Common myeloid progenitor, CD34-positive (primary cell): ENCODE data around the gene ICA1.
"Not testable (repeated sequence)": the region's sequence is repeated elsewhere in the genome, so short reads cannot be mapped to it uniquely, and the experiment has no call there.

Experiments
- CTCF ChIA-PET: fragments of 350-600 bp; sonication (Branson Sonifier 250); formaldehyde crosslinking; loops from one replicate; lab custom pipeline; 2021; ENCODE audit warnings: antibody characterized with exemption; lab: Charles Lee
- POLR2A ChIA-PET: fragments of 350-600 bp; sonication (Branson Sonifier 250); formaldehyde crosslinking; loops from one replicate; lab custom pipeline; 2021; ENCODE audit warnings: antibody characterized with exemption; lab: Charles Lee
- DNase-seq, 3 donors: peaks; one replicate each; pipeline versions ENCODE4 v3.0.0 to v3.0.0-alpha.2; 2013
- H3K27ac ChIP-seq, 2 experiments: 1 replicate in 1 of 2; 2 replicates in 1 of 2; pipeline ENCODE4 v1.7.0; 2013; ENCODE audit warnings: inconsistent platforms in 2 of 2, low read length in 2 of 2, mild to moderate bottlenecking in 2 of 2, low read depth in 1 of 2, moderate library complexity in 1 of 2; ENCODE audit not compliant: severe bottlenecking in 2 of 2, insufficient read depth in 1 of 2, poor library complexity in 1 of 2
- H3K27me3 ChIP-seq, 5 experiments: replicated peaks in 2 of 5; 1 replicate in 3 of 5; 2 replicates in 2 of 5; pipeline versions ENCODE4 v1.6.1 to v1.7.0; 2013; ENCODE audit warnings: low read length in 4 of 5, mild to moderate bottlenecking in 2 of 5, moderate library complexity in 2 of 5, inconsistent platforms in 1 of 5; ENCODE audit not compliant: insufficient read depth in 5 of 5, control insufficient read depth in 4 of 5
- H3K36me3 ChIP-seq, 4 experiments: 1 replicate in 2 of 4; 2 replicates in 2 of 4; pipeline versions ENCODE4 v1.6.1 to v1.7.0; 2013; ENCODE audit warnings: low read length in 3 of 4, control low read depth in 1 of 4, mild to moderate bottlenecking in 1 of 4; ENCODE audit not compliant: control insufficient read depth in 4 of 4, insufficient read depth in 4 of 4
- H3K4me1 ChIP-seq, 4 experiments: 1 replicate in 3 of 4; 2 replicates in 1 of 4; pipeline versions ENCODE4 v1.6.1 to v1.7.1; 2013; ENCODE audit warnings: low read length in 3 of 4, mild to moderate bottlenecking in 3 of 4, control low read depth in 1 of 4, inconsistent platforms in 1 of 4, moderate library complexity in 1 of 4; ENCODE audit not compliant: control insufficient read depth in 4 of 4, insufficient read depth in 4 of 4; ENCODE audit errors: control extremely low read depth in 1 of 4
- H3K4me3 ChIP-seq, 7 experiments: 1 replicate in 4 of 7; 2 replicates in 3 of 7; pipeline versions ENCODE4 v1.5.1 to v1.7.0; 2013; ENCODE audit warnings: mild to moderate bottlenecking in 7 of 7, low read length in 6 of 7, moderate library complexity in 6 of 7, inconsistent platforms in 2 of 7, low read depth in 2 of 7, control low read depth in 1 of 7; ENCODE audit not compliant: insufficient read depth in 4 of 7, control insufficient read depth in 1 of 7; ENCODE audit errors: extremely low read depth in 1 of 7
- H3K9me3 ChIP-seq, 5 experiments: 1 replicate in 4 of 5; 2 replicates in 1 of 5; pipeline versions ENCODE4 v1.6.1 to v1.7.1; 2013; ENCODE audit warnings: low read length in 4 of 5, mild to moderate bottlenecking in 2 of 5, inconsistent platforms in 1 of 5, low read depth in 1 of 5, moderate library complexity in 1 of 5; ENCODE audit not compliant: control insufficient read depth in 4 of 5, insufficient read depth in 2 of 5; ENCODE audit errors: control extremely low read depth in 1 of 5
- WGBS: methylation state at CpG from one replicate; pipeline ENCODE4 v1.1.5; 2013; ENCODE audit not compliant: insufficient coverage; 5-methylcytosine and 5-hydroxymethylcytosine counted together

ICA1 gene

DNA sequence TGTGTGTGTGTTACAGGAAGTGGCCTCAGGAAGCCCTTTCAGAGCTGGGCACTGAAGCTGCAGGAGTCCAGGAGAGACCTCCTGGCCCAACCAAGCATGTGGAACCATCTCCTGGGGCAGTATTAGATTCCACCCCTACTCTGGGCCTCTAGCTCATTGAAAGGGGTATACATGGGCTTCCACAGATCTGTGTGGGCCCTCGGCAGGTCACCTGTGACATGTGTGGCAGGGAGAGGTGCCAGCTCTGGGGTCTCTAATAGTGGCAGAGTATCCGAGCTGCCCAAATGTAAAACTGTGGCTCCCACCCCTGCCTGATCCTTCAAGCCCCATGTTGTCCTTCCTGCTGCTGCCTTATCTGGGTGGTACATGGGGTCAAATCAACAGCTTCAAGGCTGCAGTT, 149.3 kb downstream of the ICA1 start:
- H3K4me1 ChIP-seq = no peaks in the 10 kb centered on the region
- H3K36me3 ChIP-seq = peaks cover 0 to 15% (median 7%) of the 10 kb centered on the region in 4 experiments
- no peak overlapping the region for H3K27ac ChIP-seq
- H3K4me3 ChIP-seq = no peak overlapping the region
- H3K9me3 ChIP-seq = peaks cover 0 to 9% (median 3%) of the 10 kb centered on the region in 5 experiments
- DNase-seq = no peak
- ChIA-PET CTCF (no interaction called here), POLR2A (no interaction called here)
- WGBS = no CpG with 5 or more reads among the region's 2 CpGs
- no peaks in the 10 kb centered on the region for H3K27me3 ChIP-seq

DNA sequence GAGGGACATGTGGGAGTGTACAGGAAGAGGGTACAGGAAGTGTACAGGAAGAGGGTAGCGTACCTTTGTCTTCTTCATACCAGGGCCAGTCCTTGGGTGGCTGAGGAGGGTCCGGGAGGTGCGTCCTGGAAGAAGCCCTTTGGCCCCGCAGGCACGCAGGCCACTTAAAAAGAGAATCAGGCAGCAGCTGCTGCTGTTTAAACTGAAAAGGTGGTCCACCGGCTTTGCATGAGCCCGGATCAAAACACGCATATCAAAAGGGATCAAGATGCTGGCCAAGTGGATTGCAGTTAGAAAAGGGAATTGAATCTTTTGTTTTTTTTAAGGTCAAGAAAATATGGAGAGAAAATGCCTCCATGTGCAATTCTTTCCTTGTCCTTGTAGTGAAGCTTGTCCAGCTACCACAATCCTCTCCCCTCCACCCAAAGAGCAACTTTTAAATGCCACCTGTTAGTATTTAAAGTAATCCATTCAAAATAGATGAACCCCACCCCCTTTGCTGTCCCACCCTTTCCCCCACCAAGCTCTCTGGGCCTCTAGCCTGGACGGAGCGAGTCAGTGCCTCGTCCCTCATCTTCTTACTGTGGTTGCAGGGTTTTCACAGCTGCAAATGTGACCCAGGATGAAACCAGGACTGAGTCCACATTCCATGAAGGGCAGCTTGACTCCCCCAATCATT, 150.5 kb downstream of the ICA1 start:
- Histone ChIP-seq H3K27ac (no peak overlapping the region), H3K9me3 (peaks cover 0 to 9% (median 3%) of the 10 kb centered on the region in 5 experiments), H3K4me3 (no peak overlapping the region), H3K4me1 (no peaks in the 10 kb centered on the region), H3K36me3 (peaks cover 0 to 11% (median 4%) of the 10 kb centered on the region in 4 experiments), H3K27me3 (no peaks in the 10 kb centered on the region)
- 90% methylated on average over 8 of the region's 11 CpGs for WGBS
- POLR2A ChIA-PET = no interaction called here
- CTCF ChIA-PET = interaction anchor here (1.3 kb wide), 1 partner anchor 100 kb away, joined by 3 read pairs; no protein-coding TSS in a partner anchor
- DNase-seq = no peak

DNA sequence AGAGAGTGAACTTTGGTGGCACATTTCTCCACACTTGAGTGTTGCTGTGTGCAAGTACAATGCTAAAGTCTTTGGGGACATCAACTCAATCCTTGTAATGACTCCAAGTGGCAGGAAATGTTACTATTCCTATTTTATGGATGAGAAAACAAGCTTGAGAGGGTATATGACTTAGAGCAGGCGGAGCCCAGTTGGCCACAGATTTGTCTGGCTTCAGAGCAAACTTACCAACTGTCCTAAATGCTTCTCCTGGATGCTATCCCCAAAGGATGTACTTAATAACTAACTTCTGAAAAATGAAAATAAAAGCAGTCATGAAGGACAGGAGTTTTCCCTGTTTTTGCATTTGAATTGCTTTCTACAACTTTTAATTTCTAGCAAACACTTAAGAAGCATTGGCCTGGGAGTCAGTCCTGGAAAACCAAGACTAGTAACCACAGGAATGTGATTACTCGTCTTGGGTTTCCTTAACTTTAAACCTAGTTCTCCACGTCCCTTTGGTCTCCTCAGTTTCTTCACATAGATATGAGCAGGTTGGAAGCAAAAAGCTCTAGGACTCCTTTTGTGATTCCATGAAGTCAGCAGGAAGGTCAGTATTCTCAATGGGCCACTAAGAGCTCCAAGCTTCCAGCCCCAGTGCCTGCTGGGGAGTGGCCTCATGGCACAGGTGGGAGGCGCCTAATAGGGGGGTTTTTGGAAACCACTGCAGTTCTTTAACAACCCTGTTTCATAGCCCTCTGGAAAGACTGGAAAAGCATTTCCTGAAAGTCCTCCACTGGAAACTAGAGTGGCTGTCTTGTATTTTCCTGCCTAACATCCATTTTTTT, 152.6 kb downstream of the ICA1 start:
- Histone ChIP-seq H3K27me3 (no peaks in the 10 kb centered on the region), H3K9me3 (peaks cover 0 to 9% (median 3%) of the 10 kb centered on the region in 5 experiments), H3K4me1 (peaks cover 0 to 3% (median 1%) of the 10 kb centered on the region in 4 experiments), H3K36me3 (peaks cover 0 to 11% (median 2%) of the 10 kb centered on the region in 4 experiments), H3K27ac (no peak overlapping the region), H3K4me3 (no peak overlapping the region)
- CTCF ChIA-PET = interaction anchor here (0.6 to 1.0 kb wide), 2 partner anchors 13 to 1196 kb away, joined by 3 to 4 read pairs; no protein-coding TSS in a partner anchor
- DNase-seq = no peak
- POLR2A ChIA-PET = no interaction called here
- WGBS = 100% methylated on average over 3 of the region's 4 CpGs

DNA sequence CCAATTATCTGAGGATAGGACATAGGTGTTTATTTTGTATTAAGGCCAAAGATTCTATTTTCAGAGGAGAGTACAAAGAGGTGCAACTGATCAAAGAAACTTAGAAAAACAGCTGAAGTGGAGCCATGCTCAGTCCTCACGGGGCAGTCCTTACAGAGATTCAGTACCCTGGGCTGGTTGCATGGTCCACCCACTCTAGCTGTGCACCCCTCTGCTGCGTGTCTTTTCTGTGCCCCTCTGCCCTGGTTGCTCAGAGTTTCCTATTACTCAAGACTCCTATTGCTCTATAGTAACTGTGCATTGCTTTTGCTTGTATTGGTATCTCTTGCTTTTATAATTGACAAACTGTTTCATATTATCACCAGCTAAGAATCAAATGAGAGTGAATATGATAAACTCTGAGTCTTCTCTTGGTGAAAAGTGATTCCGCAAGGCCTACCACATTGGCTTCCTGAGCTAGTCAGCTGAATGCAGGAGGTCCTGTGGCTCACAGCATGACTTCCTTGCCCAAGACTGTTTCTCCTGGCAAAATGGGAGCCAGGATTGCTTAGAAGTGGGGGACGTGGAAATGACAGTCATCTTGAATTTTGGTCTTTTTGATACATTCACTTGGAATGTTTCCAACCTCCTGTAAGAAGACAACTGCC, 156.4 kb downstream of the ICA1 start:
- Histone ChIP-seq H3K27ac (no peak overlapping the region), H3K36me3 (no peaks in the 10 kb centered on the region), H3K27me3 (no peaks in the 10 kb centered on the region), H3K4me3 (no peak overlapping the region), H3K4me1 (peaks cover 0 to 3% (median 1%) of the 10 kb centered on the region in 4 experiments), H3K9me3 (peaks cover 0 to 6% (median 0%) of the 10 kb centered on the region in 5 experiments)
- DNase-seq = no peak
- ChIA-PET CTCF (no interaction called here), POLR2A (no interaction called here)
- WGBS = 10% methylated on average over 2 of the region's 4 CpGs

DNA sequence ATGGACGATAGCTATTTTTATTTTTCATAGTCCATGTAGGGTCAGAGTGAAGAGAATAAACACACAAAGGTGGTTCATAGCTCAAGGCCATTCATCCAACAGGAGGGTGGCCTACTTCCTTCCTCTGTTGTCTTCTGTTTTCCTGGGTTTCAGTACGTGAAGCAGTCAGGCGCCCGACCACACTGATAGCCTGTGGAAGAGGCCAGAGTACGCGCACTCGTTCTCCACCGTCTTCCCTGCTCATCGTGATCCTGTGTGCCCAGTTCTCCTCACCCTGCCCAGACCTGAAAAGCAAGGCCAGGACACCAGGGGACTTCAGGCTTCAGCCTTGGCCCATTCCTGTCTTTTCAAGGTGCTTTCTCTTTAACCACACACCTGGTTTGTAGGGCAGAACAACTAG, 158.7 kb downstream of the ICA1 start:
- 81% methylated on average over 7 of the region's 9 CpGs for whole genome bisulfite sequencing
- H3K27ac ChIP-seq = no peak overlapping the region
- ChIA-PET POLR2A (no interaction called here), CTCF (no interaction called here)
- H3K4me1 ChIP-seq = peaks cover 0 to 3% (median 1%) of the 10 kb centered on the region in 4 experiments
- no peak for DNase-seq
- H3K36me3 ChIP-seq = no peaks in the 10 kb centered on the region
- H3K27me3 ChIP-seq = no peaks in the 10 kb centered on the region
- no peak overlapping the region for H3K4me3 ChIP-seq
- peaks cover 0 to 6% (median 0%) of the 10 kb centered on the region in 5 experiments for H3K9me3 ChIP-seq

DNA sequence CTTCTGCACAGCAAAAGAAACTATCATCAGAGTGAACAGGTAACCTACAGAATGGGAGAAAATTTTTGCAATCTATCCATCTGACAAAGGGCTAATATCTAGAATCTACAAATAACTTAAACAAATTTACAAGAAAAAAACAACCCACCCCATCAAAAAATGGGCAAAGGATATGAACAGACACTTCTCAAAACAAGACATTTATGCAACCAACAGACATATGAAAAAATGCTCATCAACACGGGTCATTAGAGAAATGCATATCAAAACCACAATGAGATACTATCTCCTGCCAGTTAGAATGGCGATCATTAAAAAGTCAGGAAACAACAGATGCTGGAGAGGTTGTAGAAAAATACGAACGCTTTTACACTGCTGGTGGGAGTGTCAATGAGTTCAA, 160.7 kb downstream of the ICA1 start:
- POLR2A ChIA-PET, H3K4me1 ChIP-seq, H3K27me3 ChIP-seq, DNase-seq, H3K27ac ChIP-seq, H3K36me3 ChIP-seq, H3K9me3 ChIP-seq, CTCF ChIA-PET, H3K4me3 ChIP-seq: not testable (repeated sequence)
- WGBS = 90% methylated on average over 4 of the region's 4 CpGs
